NCI-H226 (cell line): ENCODE measurements around the gene BFSP2.

Experiments
- DNase-seq: peaks from one replicate; pipeline ENCODE4 v3.0.0-alpha.2; 2015

Gene BFSP2

GRCh38 chr3:133400006-133400515 lies at the start of gene BFSP2:
BFSP2 (plus strand) TSS chr3:133400056; CDS start chr3:133400084, 28 bp downstream.
- DNase-seq: no peak

- no peak for DNase-seq
These were observed 45.1 kb upstream of the BFSP2 start for GRCh38 chr3:133354721-133355120.

- DNase-seq: no peak
These were observed 39.4 kb upstream of the BFSP2 start for GRCh38 chr3:133360476-133360875.

GRCh38 chr3:133361011-133361410 lies 38.8 kb upstream of the BFSP2 start:
- no peak for DNase-seq

- DNase-seq: no peak
These were observed 38.4 kb upstream of the BFSP2 start for GRCh38 chr3:133361435-133361834.

- no peak for DNase-seq
These were observed 37.3 kb upstream of the BFSP2 start for GRCh38 chr3:133362539-133362938.

GRCh38 chr3:133364704-133365103 lies 35.2 kb upstream of the BFSP2 start:
- no peak for DNase-seq

GRCh38 chr3:133366921-133367320 lies 32.9 kb upstream of the BFSP2 start:
- no peak for DNase-seq

- no peak for DNase-seq
These were observed 32.5 kb upstream of the BFSP2 start for GRCh38 chr3:133367403-133367802.

- no peak for DNase-seq
These were observed 31.9 kb upstream of the BFSP2 start for GRCh38 chr3:133367956-133368355.

GRCh38 chr3:133368371-133369067 lies 31.3 kb upstream of the BFSP2 start:
- no peak for DNase-seq

GRCh38 chr3:133369068-133369440 lies 30.8 kb upstream of the BFSP2 start:
- DNase-seq: no peak

- DNase-seq: no peak
These were observed 28.7 kb upstream of the BFSP2 start for GRCh38 chr3:133371181-133371580.

- DNase-seq: no peak
These were observed 28.2 kb upstream of the BFSP2 start for GRCh38 chr3:133371676-133372075.

- DNase-seq: no peak
These were observed 25.0 kb upstream of the BFSP2 start for GRCh38 chr3:133374708-133375402.

- no peak for DNase-seq
These were observed 24.5 kb upstream of the BFSP2 start for GRCh38 chr3:133375403-133375745.

- no peak for DNase-seq
These were observed 23.0 kb upstream of the BFSP2 start for GRCh38 chr3:133376810-133377209.

GRCh38 chr3:133377396-133377795 lies 22.5 kb upstream of the BFSP2 start:
- DNase-seq: no peak

GRCh38 chr3:133379926-133380325 lies 19.9 kb upstream of the BFSP2 start:
- DNase-seq: no peak

- no peak for DNase-seq
These were observed 19.2 kb upstream of the BFSP2 start for GRCh38 chr3:133380481-133381225.

GRCh38 chr3:133381346-133382109 lies 18.3 kb upstream of the BFSP2 start:
- no peak for DNase-seq

- DNase-seq: no peak
These were observed 16.7 kb upstream of the BFSP2 start for GRCh38 chr3:133383175-133383574.

- no peak for DNase-seq
These were observed 16.1 kb upstream of the BFSP2 start for GRCh38 chr3:133383741-133384140.
